Upper lobe of left lung (tissue), 6 donors: ENCODE results near the gene GRK5. TPM values are rescaled to one million over a fixed set of nuclear protein-coding genes. Genes with fewer than 3 reads are reported as not detected.

Experiments used
- ATAC-seq, 2 donors: fragments of 200-7000 bp; cut with Tn5 transposase; one replicate each; pipeline ENCODE4 v1.9.1; 2022; ENCODE audit warnings: mild to moderate bottlenecking in 2 of 2, moderate library complexity in 2 of 2; ENCODE audit not compliant: low FRiP score in 2 of 2
- DNase-seq, 2 donors: peaks; one replicate each; pipeline ENCODE4 v3.0.0-alpha.2; 2019 to 2020
- H3K27ac ChIP-seq, 4 donors: fragments of 200-600 bp; sonication (generic); one replicate each; pipeline ENCODE4 v1.5.1; 2016 to 2019
- H3K27me3 ChIP-seq, 4 donors: fragments of 200-600 bp; sonication (generic); one replicate each; pipeline ENCODE4 v1.5.1; 2017 to 2019
- H3K36me3 ChIP-seq, 4 donors: fragments of 200-600 bp; sonication (generic); one replicate each; pipeline ENCODE4 v1.5.1; 2016 to 2019
- H3K4me1 ChIP-seq, 4 donors: fragments of 200-600 bp; sonication (generic); one replicate each; pipeline ENCODE4 v1.5.1; 2018 to 2019
- H3K4me3 ChIP-seq, 4 donors: fragments of 200-600 bp; sonication (generic); one replicate each; pipeline ENCODE4 v1.5.1; 2017 to 2019; ENCODE audit warnings: mild to moderate bottlenecking in 2 of 4, moderate library complexity in 1 of 4
- H3K9me3 ChIP-seq, 4 donors: fragments of 200-600 bp; sonication (generic); one replicate each; pipeline ENCODE4 v1.5.1; 2018 to 2019
- EP300 ChIP-seq, 4 donors: sonication (generic); formaldehyde crosslinking; IDR thresholded peaks; one replicate each; pipeline ENCODE4 v1.5.1; 2017; ENCODE audit warnings: antibody characterized with exemption in 4 of 4, control low read depth in 2 of 4
- POLR2A ChIP-seq, 4 donors: fragments of 450-650 bp; IDR thresholded peaks; one replicate each; pipeline ENCODE4 v1.5.1; 2016 to 2017; ENCODE audit warnings: antibody characterized with exemption in 4 of 4, mild to moderate bottlenecking in 2 of 4
- POLR2AphosphoS5 ChIP-seq, 2 donors: sonication (generic); formaldehyde crosslinking; IDR thresholded peaks; one replicate each; pipeline ENCODE4 v1.5.1; 2017; ENCODE audit warnings: antibody characterized with exemption in 2 of 2
- WGBS, 2 donors: methylation state at CpG; one replicate each; pipeline ENCODE4 v1.1.5; 2017 to 2018; 5-methylcytosine and 5-hydroxymethylcytosine counted together
- total RNA-seq, 6 donors: library from RNA; depleted of rRNA in 4 of 6; stranded (reverse); fragments of >200 nt in 4 of 6; gene quantifications; one replicate each; pipeline versions ENCODE4 v1.1.0 to v1.2.1, GENCODE V29; 2016 to 2021
- TF ChIP-seq, protein P1 (sequence below), 6 experiments: fragments of 450-650 bp in 4 of 6; fragments of 200-600 bp in 2 of 6; sonication (generic) in 2 of 6; IDR thresholded peaks; one replicate each; pipeline ENCODE4 v1.5.1; 2016 to 2019; ENCODE audit warnings: antibody characterized with exemption in 6 of 6
- donor health status: DM: no; HTN: no; CAD: no; lungs with moderate emphysema.
- donor health status: DM: no; HTN: yes; CAD: no; lungs with severe emphysema.

The GRK5 gene
- total RNA-seq, 6 donors from 2014 or later = 38.6 to 80.9 (median 61.1) TPM

DNA sequence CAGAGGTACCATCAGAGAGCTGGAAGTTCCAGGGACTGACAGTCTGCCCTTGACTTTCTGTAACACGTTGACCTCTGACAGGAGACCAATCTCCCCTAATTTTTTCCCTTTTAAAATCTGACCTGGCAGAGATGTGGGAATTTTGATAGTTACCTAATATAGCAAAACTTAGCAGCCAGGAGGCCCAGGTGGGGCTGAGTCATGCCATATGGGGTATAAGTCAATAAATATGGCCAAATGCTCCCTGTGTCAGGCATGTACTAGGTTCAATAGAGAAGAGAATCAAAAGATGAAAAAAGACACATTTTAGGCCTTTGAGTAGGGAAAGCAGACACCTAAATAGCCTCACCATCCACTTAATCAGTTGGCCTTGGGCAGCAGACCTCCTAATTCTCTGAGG is 6.1 kb upstream of the GRK5 start:
- H3K4me3 ChIP-seq = no peak overlapping the region
- TF ChIP-seq POLR2AphosphoS5 (IDR thresholded peaks at IDR 0.05) (no peak), EP300 (IDR thresholded peaks at IDR 0.05) (no peak), POLR2A (IDR thresholded peaks at IDR 0.05) (no peak)
- TF ChIP-seq, protein P1, sequence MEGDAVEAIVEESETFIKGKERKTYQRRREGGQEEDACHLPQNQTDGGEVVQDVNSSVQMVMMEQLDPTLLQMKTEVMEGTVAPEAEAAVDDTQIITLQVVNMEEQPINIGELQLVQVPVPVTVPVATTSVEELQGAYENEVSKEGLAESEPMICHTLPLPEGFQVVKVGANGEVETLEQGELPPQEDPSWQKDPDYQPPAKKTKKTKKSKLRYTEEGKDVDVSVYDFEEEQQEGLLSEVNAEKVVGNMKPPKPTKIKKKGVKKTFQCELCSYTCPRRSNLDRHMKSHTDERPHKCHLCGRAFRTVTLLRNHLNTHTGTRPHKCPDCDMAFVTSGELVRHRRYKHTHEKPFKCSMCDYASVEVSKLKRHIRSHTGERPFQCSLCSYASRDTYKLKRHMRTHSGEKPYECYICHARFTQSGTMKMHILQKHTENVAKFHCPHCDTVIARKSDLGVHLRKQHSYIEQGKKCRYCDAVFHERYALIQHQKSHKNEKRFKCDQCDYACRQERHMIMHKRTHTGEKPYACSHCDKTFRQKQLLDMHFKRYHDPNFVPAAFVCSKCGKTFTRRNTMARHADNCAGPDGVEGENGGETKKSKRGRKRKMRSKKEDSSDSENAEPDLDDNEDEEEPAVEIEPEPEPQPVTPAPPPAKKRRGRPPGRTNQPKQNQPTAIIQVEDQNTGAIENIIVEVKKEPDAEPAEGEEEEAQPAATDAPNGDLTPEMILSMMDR (IDR thresholded peaks at IDR 0.05) = no peak
- no peak overlapping the region for H3K27ac ChIP-seq
- DNase-seq (no peak), ATAC-seq (no peak)
- no peaks in the 10 kb centered on the region for H3K36me3 ChIP-seq
- no peaks in the 10 kb centered on the region for H3K27me3 ChIP-seq
- 91 to 100% methylated on average over 1 of the region's 1 CpG for WGBS, 2 donors
- H3K4me1 ChIP-seq = peaks cover 6 to 18% (median 12%) of the 10 kb centered on the region in 4 donors
- no peaks in the 10 kb centered on the region for H3K9me3 ChIP-seq

DNA sequence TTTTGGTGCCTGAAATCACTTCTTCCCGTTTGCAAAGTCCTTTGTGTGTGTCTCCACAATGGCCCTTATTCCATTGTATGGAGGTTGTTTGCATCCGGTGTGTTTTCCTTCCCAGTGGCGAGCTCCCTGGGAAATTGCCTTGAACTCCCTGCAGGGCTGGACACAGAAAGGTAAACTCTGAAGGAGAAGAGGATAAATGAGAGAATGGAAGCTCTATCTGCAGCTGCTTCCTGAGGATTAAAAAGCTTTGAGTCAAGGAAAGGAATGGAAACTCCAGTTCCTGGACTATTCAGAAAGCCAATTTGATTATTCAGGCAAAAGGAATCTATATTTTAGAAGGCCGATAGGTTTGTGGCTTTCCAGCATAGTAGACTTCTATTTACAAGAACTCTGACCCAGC is 4.4 kb upstream of the GRK5 start:
- no peaks in the 10 kb centered on the region for H3K36me3 ChIP-seq
- peak overlapping the region in 2 of 4 donors; percentile 9 to 57 for H3K27ac ChIP-seq

DNA sequence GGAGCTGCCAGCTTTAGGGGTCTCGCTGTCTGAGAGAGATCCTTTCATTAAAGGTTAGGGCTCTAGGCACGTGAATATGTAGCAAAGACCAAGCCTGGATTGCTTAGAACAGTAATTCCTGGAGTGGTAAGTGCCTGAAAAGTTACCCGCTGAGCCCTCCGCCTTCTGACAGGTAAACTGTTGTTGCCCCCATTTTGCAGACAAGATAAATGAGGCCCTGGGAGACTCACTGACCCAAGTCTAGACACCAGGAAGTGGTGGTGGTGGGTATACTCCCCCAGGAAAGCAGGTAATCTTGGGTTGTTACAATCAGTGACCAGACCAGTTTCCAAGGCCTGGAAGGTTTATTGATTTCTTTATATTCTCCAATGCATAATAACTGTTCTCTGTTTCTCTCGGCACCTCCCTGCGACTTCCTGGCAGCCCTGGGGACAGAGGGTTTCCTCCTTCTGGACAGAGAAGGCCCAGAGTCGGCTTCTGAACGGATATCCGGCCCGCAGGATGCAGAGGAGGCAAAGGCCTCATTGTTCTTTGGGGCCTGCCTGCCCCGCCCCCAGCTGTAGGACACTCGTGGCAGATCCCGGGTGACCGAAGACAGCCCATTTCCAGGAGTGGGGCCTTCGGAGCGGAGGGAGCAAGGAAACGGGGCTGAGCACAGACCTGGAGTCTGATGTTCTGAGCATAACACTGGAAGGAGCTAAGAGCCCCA is 1.3 kb upstream of the GRK5 start:
- ATAC-seq = peak; percentile 24 to 52
- Histone ChIP-seq H3K9me3 (no peaks in the 10 kb centered on the region), H3K27ac (peak overlapping the region; percentile 95 to 99 (median 96)), H3K4me1 (peaks cover 17 to 36% (median 25%) of the 10 kb centered on the region in 4 donors), H3K36me3 (no peaks in the 10 kb centered on the region), H3K27me3 (no peaks in the 10 kb centered on the region), H3K4me3 (peak overlapping the region in 3 of 4 donors; percentile 83 to 98 (median 90))
- TF ChIP-seq POLR2AphosphoS5 (IDR thresholded peaks at IDR 0.05) (peak; percentile 74 to 88), POLR2A (IDR thresholded peaks at IDR 0.05) (no peak), EP300 (IDR thresholded peaks at IDR 0.05) (peak in 3 of 4 donors; percentile 49 to 93 (median 79))
- TF ChIP-seq, protein P1 (IDR thresholded peaks at IDR 0.05) = no peak
- 22 to 27% methylated on average over 17 of the region's 17 CpGs for WGBS, 2 donors
- peak in 1 of 2 donors; percentile 75 for DNase-seq

More for the DNA sequence above, 4.4 kb upstream of the GRK5 start:
- TF ChIP-seq, protein P1 (IDR thresholded peaks at IDR 0.05) = no peak
- TF ChIP-seq POLR2AphosphoS5 (IDR thresholded peaks at IDR 0.05) = no peak
- TF ChIP-seq EP300 (IDR thresholded peaks at IDR 0.05) = no peak
- TF ChIP-seq POLR2A (IDR thresholded peaks at IDR 0.05) = no peak
- WGBS, 2 donors = 66 to 67% methylated on average over 4 of the region's 4 CpGs
- no peaks in the 10 kb centered on the region for H3K9me3 ChIP-seq
- H3K4me1 ChIP-seq = peaks cover 7 to 24% (median 13%) of the 10 kb centered on the region in 4 donors
- DNase-seq (no peak), ATAC-seq (no peak)
- H3K27me3 ChIP-seq = no peaks in the 10 kb centered on the region
- H3K4me3 ChIP-seq = no peak overlapping the region

DNA sequence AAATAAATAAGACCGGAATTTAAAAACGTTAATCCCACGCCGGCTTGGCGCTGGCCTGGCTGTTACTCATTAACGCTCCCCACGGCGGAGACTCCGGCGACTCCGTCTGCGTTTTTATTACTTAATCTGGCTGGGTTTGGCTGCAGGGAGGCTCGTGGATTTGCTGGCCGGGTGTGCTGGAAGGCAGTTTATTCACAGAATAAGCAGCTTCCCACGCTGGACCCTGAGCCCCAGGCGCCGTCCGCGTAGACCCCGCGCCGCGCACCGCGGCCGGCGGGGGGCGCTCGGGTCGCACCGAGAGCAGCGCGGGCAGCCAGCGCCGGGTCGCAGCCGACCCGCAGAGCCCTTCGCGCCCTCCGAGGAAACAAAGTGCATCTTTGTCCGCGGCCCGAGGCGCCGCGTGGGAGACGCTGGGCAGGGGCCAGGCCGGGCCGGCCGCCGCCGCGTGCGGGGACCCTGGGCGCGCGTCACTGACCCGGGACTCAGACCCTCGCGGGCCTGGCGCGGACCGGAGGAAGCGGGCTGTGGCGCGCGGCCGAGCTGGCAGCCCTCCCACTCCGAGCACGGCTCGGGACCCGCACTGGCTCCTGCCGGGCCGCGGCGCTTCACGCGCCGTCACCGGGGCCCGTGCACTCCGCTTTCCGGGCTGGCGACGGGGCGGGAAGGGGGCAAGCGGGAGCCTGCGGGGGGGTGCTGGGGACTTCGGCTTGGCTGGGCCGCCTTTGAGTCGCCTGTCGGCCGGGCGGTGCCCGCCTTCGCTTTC is 587 bp upstream of the GRK5 start:
- TF ChIP-seq, protein P1 (IDR thresholded peaks at IDR 0.05) = peak; percentile 80 to 96 (median 94)
- no peak for TF ChIP-seq POLR2AphosphoS5 (IDR thresholded peaks at IDR 0.05)
- peaks cover 23 to 42% (median 31%) of the 10 kb centered on the region in 4 donors for H3K4me1 ChIP-seq
- DNase-seq (peak; percentile 64 to 95), ATAC-seq (peak; percentile 58 to 88)
- no peaks in the 10 kb centered on the region for H3K27me3 ChIP-seq
- H3K9me3 ChIP-seq = no peaks in the 10 kb centered on the region
- H3K27ac ChIP-seq = peak overlapping the region; percentile 95 to 99 (median 96)
- WGBS, 2 donors = 0% methylated on average over 2 to 14 of the region's 97 CpGs
- peak overlapping the region; percentile 50 to 98 (median 86) for H3K4me3 ChIP-seq
- no peaks in the 10 kb centered on the region for H3K36me3 ChIP-seq
